Measurements from ENCODE around the gene RAB17. TPM values are rescaled to one million over a fixed set of nuclear protein-coding genes. Genes with fewer than 3 reads are reported as not detected.

RAB17 gene
- total RNA-seq, 1 experiment from 2014 or later, result 23.6 TPM

DNA sequence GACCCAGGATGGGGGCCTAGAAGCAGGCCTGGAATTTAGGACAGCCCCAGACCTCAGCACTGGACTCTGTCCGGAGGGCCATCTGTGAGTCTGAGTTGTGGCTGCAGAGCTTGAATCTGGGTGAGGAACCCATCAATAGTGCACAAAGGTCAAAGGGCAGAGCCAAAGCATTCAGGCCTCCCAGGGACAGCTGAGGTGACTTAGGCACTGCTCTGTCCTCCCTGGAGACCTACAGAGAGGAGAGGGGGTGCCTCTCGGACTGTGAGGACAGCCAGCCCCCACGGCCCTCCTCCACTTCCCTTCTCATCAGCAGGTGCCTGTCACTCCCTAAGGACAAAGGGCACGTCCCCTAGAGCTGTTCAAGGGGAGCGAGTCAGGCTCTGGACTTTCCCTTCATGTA is 49.3 kb downstream of the RAB17 start:
- Histone ChIP-seq H3K4me3 (ENCODE audit: low read depth in 2 of 2, low read length in 2 of 2) (no peak overlapping the region), H3K4me1 (ENCODE audit: control insufficient read depth, insufficient read depth, low read length) (no peaks in the 10 kb centered on the region), H3K27me3 (ENCODE audit: control insufficient read depth, insufficient read depth, low read length) (no peaks in the 10 kb centered on the region), H3K27ac (ENCODE audit: low read length) (no peak overlapping the region), H3K36me3 (ENCODE audit: control insufficient read depth, insufficient read depth, low read length) (no peaks in the 10 kb centered on the region), H3K9me3 (ENCODE audit: control insufficient read depth, insufficient read depth, low read depth, low read length) (no peaks in the 10 kb centered on the region)
- intact Hi-C loops (cut with micrococcal nuclease; ENCODE audit: unreplicated experiment), result no loop called here
- no TSS peak for BruUV-seq (replicated peaks)
- ATAC-seq, result peak; percentile 22
- POLR2A ChIA-PET, result no interaction called here
- in situ Hi-C loops (cut with HindIII; ENCODE audit: low pct_unique_long_range_greater_than_20kb, low sequenced_read_pairs), result no loop called here
- no peak for TF ChIP-seq TCF7L2 (IDR thresholded peaks at IDR 0.05; ENCODE audit: low read depth, low read length)
- no peak for TF ChIP-seq SIN3A (IDR thresholded peaks at IDR 0.05; ENCODE audit: borderline replicate concordance, insufficient read depth, low read depth, low read length)
- no peak for TF ChIP-seq POLR2AphosphoS5 (IDR thresholded peaks at IDR 0.05; ENCODE audit: low read depth, low read length)
- TF ChIP-seq, protein P1, sequence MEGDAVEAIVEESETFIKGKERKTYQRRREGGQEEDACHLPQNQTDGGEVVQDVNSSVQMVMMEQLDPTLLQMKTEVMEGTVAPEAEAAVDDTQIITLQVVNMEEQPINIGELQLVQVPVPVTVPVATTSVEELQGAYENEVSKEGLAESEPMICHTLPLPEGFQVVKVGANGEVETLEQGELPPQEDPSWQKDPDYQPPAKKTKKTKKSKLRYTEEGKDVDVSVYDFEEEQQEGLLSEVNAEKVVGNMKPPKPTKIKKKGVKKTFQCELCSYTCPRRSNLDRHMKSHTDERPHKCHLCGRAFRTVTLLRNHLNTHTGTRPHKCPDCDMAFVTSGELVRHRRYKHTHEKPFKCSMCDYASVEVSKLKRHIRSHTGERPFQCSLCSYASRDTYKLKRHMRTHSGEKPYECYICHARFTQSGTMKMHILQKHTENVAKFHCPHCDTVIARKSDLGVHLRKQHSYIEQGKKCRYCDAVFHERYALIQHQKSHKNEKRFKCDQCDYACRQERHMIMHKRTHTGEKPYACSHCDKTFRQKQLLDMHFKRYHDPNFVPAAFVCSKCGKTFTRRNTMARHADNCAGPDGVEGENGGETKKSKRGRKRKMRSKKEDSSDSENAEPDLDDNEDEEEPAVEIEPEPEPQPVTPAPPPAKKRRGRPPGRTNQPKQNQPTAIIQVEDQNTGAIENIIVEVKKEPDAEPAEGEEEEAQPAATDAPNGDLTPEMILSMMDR (IDR thresholded peaks at IDR 0.05), result no peak
- TF ChIP-seq REST (IDR thresholded peaks at IDR 0.05; ENCODE audit: insufficient read depth in 1 of 2, low read depth in 2 of 2, low read length in 1 of 2), result no peak
- no peak for DNase-seq (ENCODE audit: low read depth, low spot score)
- CTCF ChIA-PET, result no interaction called here

DNA sequence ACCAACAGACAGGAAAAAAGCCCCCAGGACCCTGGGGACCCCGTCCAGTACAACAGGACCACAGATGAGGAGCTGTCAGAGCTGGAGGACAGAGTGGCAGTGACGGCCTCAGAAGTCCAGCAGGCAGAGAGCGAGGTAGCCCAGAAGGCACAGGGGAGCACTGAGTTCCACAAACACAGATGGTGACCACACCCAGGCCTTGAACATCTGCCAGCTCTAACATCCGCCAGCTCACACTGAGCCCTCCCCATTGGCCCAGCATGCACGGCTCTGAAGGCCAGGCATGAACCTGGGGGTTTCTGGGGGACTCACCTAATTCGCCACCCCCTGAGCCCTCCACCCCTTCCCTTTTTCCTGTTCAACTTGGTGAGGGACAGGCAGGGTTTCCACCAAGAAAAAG is 49.7 kb downstream of the RAB17 start:
- POLR2A ChIA-PET, result no interaction called here
- H3K4me1 ChIP-seq (ENCODE audit: control insufficient read depth, insufficient read depth, low read length), result no peaks in the 10 kb centered on the region

More for the DNA sequence above, 49.7 kb downstream of the RAB17 start:
- H3K27ac ChIP-seq (ENCODE audit: low read length), result no peak overlapping the region
- no peak overlapping the region for H3K4me3 ChIP-seq (ENCODE audit: low read depth in 2 of 2, low read length in 2 of 2)
- H3K27me3 ChIP-seq (ENCODE audit: control insufficient read depth, insufficient read depth, low read length), result no peaks in the 10 kb centered on the region
- TF ChIP-seq, protein P1 (IDR thresholded peaks at IDR 0.05), result no peak
- intact Hi-C loops (cut with micrococcal nuclease; ENCODE audit: unreplicated experiment) (no loop called here), in situ Hi-C loops (cut with HindIII; ENCODE audit: low pct_unique_long_range_greater_than_20kb, low sequenced_read_pairs) (no loop called here)
- H3K36me3 ChIP-seq (ENCODE audit: control insufficient read depth, insufficient read depth, low read length), result no peaks in the 10 kb centered on the region
- CTCF ChIA-PET, result interaction anchor here (0.8 to 1.4 kb wide), 2 partner anchors 28 to 31 kb away, joined by 3 to 5 read pairs; no protein-coding TSS in a partner anchor
- no TSS peak for BruUV-seq (replicated peaks)
- no peaks in the 10 kb centered on the region for H3K9me3 ChIP-seq (ENCODE audit: control insufficient read depth, insufficient read depth, low read depth, low read length)
- peak; percentile 44 for ATAC-seq
- DNase-seq (ENCODE audit: low read depth, low spot score), result no peak
